ENCODE results near the gene CABCOCO1.

Gene CABCOCO1

DNA sequence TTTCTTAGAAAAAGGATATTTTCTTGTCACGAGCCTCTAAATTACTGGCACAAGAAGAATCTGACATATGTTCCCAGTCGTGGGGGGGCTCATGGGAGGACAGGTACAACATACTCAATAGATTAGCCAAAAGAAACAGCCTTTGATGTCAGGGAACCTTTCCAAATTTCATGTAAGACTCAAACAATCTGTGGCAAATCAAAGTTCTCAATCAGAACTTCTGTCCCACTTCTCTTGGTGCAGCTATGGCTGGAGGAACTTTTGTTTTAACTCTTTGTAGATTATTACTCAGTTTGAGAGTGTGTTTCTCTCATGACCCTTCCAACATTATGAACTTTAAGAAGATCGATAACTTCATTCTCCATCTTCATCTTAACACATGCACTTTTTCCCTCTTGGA lies 124.4 kb downstream of the CABCOCO1 start:
- H3K27me3 Mint-ChIP-seq: peaks cover 17% of the 10 kb centered on the region
- ATAC-seq (replicated peaks; ENCODE audit: extremely low read depth, poor library complexity, severe bottlenecking) (no peak), DNase-seq (ENCODE audit: low spot score in 2 of 2) (no peak)
- H3K36me3 Mint-ChIP-seq (ENCODE audit: insufficient read depth): no peaks in the 10 kb centered on the region
- H3K27ac Mint-ChIP-seq (ENCODE audit: low read depth): no peak overlapping the region
- no peaks in the 10 kb centered on the region for H3K4me1 Mint-ChIP-seq
- no peaks in the 10 kb centered on the region for H3K9me3 Mint-ChIP-seq
- H3K4me3 Mint-ChIP-seq: no peak overlapping the region

DNA sequence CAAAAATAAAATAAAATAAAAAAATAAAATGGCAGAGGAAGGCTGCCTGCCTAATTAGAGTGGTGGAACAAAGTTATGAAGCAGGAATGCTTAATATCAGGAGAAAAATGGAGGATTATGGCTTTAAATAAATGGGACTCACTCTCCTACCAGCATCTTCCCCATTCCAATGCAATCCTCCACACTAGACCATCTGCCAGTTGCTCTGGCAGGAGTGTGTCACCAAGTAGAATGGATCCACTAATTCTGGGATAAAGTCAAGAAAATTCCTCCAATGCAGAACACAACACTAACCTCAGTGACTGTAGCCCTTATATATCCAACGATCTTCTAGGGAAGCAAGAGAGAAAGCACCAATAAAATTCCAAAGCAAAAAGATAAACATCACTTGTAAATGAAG lies 126.3 kb downstream of the CABCOCO1 start:
- no peaks in the 10 kb centered on the region for H3K36me3 Mint-ChIP-seq (ENCODE audit: insufficient read depth)
- DNase-seq (ENCODE audit: low spot score in 2 of 2) (no peak), ATAC-seq (replicated peaks; ENCODE audit: extremely low read depth, poor library complexity, severe bottlenecking) (no peak)
- no peaks in the 10 kb centered on the region for H3K4me1 Mint-ChIP-seq
- H3K27ac Mint-ChIP-seq (ENCODE audit: low read depth): no peak overlapping the region
- H3K9me3 Mint-ChIP-seq: no peaks in the 10 kb centered on the region
- H3K4me3 Mint-ChIP-seq: no peak overlapping the region
- peaks cover 8% of the 10 kb centered on the region for H3K27me3 Mint-ChIP-seq

DNA sequence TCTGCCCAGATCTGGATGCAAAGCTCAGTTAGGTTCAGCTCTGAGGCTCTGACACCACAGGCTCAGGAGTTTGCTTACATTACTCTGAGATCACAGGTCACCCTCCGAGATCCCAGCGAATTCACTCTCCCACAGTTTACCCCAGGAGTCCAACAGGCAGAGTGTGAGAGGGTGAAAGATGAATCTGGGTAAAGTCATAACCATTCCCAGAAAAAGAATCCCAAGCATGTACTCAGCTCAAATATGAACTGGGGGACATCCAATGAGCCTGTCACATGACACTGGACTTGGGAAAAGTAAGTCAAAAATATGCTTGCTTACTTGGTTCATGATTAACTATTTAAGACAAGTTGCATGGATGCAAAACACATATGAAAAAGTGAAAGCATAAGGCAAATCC lies 128.5 kb downstream of the CABCOCO1 start:
- ATAC-seq (replicated peaks; ENCODE audit: extremely low read depth, poor library complexity, severe bottlenecking) (no peak), DNase-seq (ENCODE audit: low spot score in 2 of 2) (no peak)
- Mint-ChIP-seq H3K27me3 (no peaks in the 10 kb centered on the region), H3K4me3 (no peak overlapping the region), H3K27ac (ENCODE audit: low read depth) (no peak overlapping the region), H3K9me3 (no peaks in the 10 kb centered on the region), H3K4me1 (no peaks in the 10 kb centered on the region), H3K36me3 (ENCODE audit: insufficient read depth) (no peaks in the 10 kb centered on the region)

DNA sequence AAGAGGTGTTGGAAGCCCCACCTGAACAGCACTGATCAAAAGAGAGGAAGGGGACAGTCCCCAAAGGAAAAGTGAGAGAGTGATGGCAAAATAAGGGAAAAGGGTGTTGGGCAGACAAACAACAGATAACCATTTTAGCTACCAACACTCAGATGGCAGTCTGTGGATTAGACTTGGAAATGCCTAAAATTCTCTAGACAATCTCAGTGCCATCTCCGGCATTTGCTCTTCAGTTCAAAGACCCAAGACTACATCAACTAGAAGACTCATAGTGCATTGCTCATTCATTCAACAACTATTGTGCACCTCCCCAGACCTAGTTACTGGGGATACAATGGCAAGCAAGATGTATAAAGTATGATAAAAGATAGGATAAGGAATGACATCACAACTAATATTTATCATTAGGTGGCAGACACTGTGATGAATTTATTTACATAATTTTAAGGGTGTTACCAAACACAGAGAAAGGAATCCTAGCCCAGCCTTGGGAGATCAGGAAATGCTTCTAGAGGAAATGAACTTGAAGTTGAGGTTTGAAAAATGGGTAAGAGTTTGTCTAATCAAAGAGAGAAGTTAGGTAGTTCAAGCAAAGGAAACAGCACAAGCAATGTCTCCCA lies 129.5 kb downstream of the CABCOCO1 start:
- Mint-ChIP-seq H3K4me1 (no peaks in the 10 kb centered on the region), H3K27me3 (no peaks in the 10 kb centered on the region), H3K36me3 (ENCODE audit: insufficient read depth) (no peaks in the 10 kb centered on the region), H3K9me3 (no peaks in the 10 kb centered on the region), H3K27ac (ENCODE audit: low read depth) (no peak overlapping the region), H3K4me3 (no peak overlapping the region)
- ATAC-seq (replicated peaks; ENCODE audit: extremely low read depth, poor library complexity, severe bottlenecking) (no peak), DNase-seq (ENCODE audit: low spot score in 2 of 2) (no peak)

DNA sequence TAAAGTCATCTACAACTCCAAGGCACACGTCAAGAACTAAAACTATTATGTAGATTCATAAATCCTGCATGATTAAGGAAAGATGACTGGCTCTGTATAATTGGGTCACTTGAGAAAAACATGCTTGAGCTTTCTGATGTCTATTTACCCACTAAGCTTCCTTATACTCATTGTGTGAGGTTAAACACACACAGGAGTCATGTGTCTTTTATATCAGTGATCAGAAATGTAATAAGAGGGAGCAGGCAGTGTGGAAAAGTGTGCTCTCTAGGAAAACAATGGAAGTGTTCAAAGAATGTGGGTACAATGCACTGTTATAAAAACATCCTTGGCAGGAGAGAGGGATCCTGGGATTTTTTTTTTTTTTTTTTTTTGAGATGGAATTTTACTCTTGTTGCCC lies 130.2 kb downstream of the CABCOCO1 start:
- no peaks in the 10 kb centered on the region for H3K27me3 Mint-ChIP-seq
- H3K27ac Mint-ChIP-seq (ENCODE audit: low read depth): no peak overlapping the region
- ATAC-seq (replicated peaks; ENCODE audit: extremely low read depth, poor library complexity, severe bottlenecking) (no peak), DNase-seq (ENCODE audit: low spot score in 2 of 2) (no peak)
- no peak overlapping the region for H3K4me3 Mint-ChIP-seq
- H3K9me3 Mint-ChIP-seq: no peaks in the 10 kb centered on the region
- H3K4me1 Mint-ChIP-seq: no peaks in the 10 kb centered on the region
- H3K36me3 Mint-ChIP-seq (ENCODE audit: insufficient read depth): no peaks in the 10 kb centered on the region

DNA sequence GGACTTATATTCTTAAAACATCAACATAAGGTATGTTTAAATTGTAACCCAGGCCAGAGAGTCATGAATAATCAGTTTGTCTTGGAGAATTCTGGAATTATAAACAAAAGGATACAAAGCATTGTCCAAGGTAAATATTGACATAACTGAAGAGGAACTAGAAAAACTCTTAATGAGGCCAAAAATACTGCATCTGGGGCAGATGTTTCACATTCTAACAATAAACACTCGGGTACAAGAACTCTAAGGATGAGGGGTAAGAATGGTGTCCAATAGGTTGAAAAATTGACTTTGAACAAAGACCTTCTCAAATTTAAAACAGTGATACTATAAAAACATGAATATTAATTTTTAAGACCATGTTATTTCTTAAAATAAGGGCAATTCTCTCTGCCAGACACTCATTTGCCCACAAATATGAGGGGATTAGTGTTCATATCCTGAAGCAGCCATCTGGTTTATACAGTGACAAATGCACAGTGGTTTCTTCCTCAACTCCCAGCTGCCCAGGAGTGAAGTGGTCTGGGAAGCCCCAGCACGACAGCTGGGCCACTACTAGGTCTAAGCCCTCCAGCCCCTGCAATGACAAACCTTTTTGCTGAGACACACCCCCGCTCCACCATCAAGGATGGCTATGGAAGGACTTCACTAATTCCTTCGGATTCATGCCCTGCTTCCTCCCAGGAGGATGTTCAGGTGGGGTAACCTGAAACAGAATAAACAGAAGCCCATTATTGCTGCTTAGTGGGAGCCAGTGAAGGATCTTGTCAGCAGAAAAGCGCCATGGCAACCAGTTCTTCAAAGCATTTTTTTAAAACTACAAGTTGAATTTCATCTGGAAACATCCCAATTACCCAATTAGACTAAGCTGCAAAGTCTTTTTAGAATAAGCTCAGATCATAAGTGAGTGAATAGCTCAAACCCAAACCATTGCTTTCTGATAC lies 131.3 kb downstream of the CABCOCO1 start:
- Mint-ChIP-seq H3K36me3 (ENCODE audit: insufficient read depth) (no peaks in the 10 kb centered on the region), H3K27me3 (no peaks in the 10 kb centered on the region), H3K27ac (ENCODE audit: low read depth) (no peak overlapping the region), H3K4me3 (no peak overlapping the region), H3K4me1 (no peaks in the 10 kb centered on the region), H3K9me3 (no peaks in the 10 kb centered on the region)
- ATAC-seq (replicated peaks; ENCODE audit: extremely low read depth, poor library complexity, severe bottlenecking): no peak
- no peak for DNase-seq (ENCODE audit: low spot score in 2 of 2)

DNA sequence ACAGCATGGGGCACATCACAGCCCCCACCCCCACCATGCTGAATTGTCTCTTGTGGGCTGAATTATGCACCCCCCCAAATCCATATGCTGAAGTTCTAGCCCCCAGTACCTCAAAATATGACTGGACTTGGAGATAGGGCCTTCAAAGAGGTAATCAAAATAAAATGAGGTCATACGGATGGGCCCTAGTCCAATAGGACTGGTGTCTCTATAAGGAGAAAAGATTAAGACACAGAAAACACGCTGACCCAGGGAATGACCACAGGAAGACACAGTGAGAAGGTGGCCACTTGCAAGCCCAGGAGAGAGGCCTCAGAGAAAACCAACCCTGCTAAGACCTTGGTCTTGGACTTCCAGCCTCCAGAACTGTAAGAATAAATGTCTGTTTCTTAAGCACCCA lies 132.4 kb downstream of the CABCOCO1 start:
- Mint-ChIP-seq H3K36me3 (ENCODE audit: insufficient read depth) (no peaks in the 10 kb centered on the region), H3K27ac (ENCODE audit: low read depth) (no peak overlapping the region), H3K27me3 (no peaks in the 10 kb centered on the region), H3K4me3 (no peak overlapping the region), H3K9me3 (no peaks in the 10 kb centered on the region), H3K4me1 (no peaks in the 10 kb centered on the region)
- ATAC-seq (replicated peaks; ENCODE audit: extremely low read depth, poor library complexity, severe bottlenecking) (no peak), DNase-seq (ENCODE audit: low spot score in 2 of 2) (no peak)

DNA sequence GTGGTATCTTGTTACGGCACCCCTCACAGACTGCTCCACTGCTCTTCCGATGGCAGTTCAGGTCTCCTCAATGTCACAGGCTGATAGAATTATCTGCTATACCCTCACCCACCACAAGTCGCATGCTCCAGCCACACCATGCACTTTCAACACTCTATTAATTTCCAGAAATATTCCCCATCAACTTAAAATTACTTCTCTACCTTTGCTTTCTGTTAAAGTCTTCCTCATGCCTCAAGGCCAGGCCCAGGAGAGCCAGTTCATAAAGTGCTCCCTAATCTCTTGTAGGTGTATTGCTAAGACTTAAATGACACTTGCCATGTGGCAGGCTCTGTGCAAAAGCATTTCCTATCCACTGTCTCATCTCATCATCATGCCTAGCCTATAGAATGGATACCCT lies 132.8 kb downstream of the CABCOCO1 start:
- H3K4me1 Mint-ChIP-seq: no peaks in the 10 kb centered on the region
- H3K4me3 Mint-ChIP-seq: no peak overlapping the region
- ATAC-seq (replicated peaks; ENCODE audit: extremely low read depth, poor library complexity, severe bottlenecking) (no peak), DNase-seq (ENCODE audit: low spot score in 2 of 2) (no peak)
- no peaks in the 10 kb centered on the region for H3K36me3 Mint-ChIP-seq (ENCODE audit: insufficient read depth)
- H3K27ac Mint-ChIP-seq (ENCODE audit: low read depth): no peak overlapping the region
- H3K9me3 Mint-ChIP-seq: no peaks in the 10 kb centered on the region
- no peaks in the 10 kb centered on the region for H3K27me3 Mint-ChIP-seq

DNA sequence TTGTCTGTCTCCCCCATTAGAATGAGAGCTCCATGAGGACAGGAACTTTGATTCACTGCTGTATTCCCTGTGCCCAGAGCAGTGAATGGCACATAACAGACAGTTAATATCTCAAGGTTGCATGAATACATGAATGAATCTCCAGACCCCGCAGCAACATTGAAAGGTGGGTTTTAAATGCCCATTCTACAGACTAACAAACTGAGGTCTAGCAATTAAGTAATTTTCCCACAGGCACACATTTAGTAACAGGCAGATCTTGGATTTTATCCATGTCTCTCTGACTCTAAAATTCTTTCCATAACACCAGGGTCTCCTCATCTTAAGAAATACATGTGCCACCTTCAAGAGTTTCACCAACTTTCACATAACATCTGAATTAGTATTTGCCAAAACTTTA lies 134.1 kb downstream of the CABCOCO1 start:
- Mint-ChIP-seq H3K4me3 (no peak overlapping the region), H3K36me3 (ENCODE audit: insufficient read depth) (no peaks in the 10 kb centered on the region), H3K4me1 (no peaks in the 10 kb centered on the region), H3K27ac (ENCODE audit: low read depth) (no peak overlapping the region), H3K9me3 (no peaks in the 10 kb centered on the region), H3K27me3 (no peaks in the 10 kb centered on the region)
- DNase-seq (ENCODE audit: low spot score in 2 of 2) (no peak), ATAC-seq (replicated peaks; ENCODE audit: extremely low read depth, poor library complexity, severe bottlenecking) (no peak)

DNA sequence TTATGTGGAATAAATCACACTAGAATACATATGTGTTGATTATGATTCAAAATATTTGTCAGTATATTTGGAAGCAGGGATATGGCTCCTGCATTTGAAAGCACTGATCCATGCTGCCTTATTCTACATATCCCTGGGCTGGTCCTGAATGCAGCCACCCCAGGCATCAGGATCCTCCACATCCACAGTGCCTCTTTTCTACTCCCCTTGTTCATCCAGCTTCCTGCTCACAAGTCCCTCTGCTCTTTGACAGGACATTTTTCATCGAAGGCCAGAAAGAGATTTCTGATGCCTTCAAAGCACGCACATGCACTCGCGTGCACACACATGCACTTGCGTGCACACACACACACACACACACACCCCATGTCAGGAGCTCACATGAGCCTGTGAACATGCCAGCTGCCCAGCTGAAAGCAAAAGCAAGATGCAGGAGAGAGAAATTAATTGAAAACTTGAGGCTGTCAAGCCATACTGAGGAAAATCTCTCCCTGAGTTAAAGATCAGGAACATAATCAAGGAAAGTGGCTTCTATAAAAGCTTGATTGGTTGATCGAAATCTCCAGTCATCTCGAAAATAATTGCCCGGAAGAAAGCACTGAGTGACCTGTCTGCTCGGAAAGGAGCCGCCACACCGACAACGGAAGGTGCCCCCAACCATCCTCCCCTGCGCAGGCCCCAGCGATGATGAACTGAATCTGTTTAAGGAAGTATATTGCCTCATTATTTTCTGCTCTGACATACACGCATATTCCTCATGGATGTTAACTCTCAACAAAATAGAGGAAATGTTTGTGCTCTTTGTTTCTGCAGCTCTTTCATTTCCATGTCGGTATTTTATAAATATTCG lies 134.8 kb downstream of the CABCOCO1 start:
- H3K9me3 Mint-ChIP-seq: no peaks in the 10 kb centered on the region
- no peaks in the 10 kb centered on the region for H3K27me3 Mint-ChIP-seq
- no peaks in the 10 kb centered on the region for H3K36me3 Mint-ChIP-seq (ENCODE audit: insufficient read depth)
- no peaks in the 10 kb centered on the region for H3K4me1 Mint-ChIP-seq
- H3K27ac Mint-ChIP-seq (ENCODE audit: low read depth): no peak overlapping the region
- H3K4me3 Mint-ChIP-seq: no peak overlapping the region
- no peak for ATAC-seq (replicated peaks; ENCODE audit: extremely low read depth, poor library complexity, severe bottlenecking)
- no peak for DNase-seq (ENCODE audit: low spot score in 2 of 2)

DNA sequence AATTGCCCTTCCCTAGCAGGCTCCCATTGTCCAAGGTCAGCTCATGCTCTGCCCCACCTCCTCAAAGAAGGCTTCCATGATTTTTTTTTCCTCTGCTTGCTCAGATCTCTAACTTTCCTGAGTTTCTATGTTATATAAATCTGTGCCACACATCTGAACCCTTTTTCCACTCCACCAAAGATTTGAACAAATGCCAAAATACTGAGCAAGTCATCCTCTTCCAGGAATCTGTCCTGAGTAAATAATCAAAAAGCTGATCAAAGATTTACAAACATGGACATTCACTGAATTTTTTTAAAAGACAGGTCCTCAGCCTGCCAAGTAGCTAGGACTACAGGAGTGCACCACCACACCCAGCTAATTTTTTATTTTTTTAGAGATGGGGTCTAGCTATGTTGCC lies 136.0 kb downstream of the CABCOCO1 start:
- no peaks in the 10 kb centered on the region for H3K27me3 Mint-ChIP-seq
- no peak overlapping the region for H3K4me3 Mint-ChIP-seq
- no peaks in the 10 kb centered on the region for H3K9me3 Mint-ChIP-seq
- no peaks in the 10 kb centered on the region for H3K4me1 Mint-ChIP-seq
- DNase-seq (ENCODE audit: low spot score in 2 of 2) (no peak), ATAC-seq (replicated peaks; ENCODE audit: extremely low read depth, poor library complexity, severe bottlenecking) (no peak)
- no peaks in the 10 kb centered on the region for H3K36me3 Mint-ChIP-seq (ENCODE audit: insufficient read depth)
- H3K27ac Mint-ChIP-seq (ENCODE audit: low read depth): no peak overlapping the region

DNA sequence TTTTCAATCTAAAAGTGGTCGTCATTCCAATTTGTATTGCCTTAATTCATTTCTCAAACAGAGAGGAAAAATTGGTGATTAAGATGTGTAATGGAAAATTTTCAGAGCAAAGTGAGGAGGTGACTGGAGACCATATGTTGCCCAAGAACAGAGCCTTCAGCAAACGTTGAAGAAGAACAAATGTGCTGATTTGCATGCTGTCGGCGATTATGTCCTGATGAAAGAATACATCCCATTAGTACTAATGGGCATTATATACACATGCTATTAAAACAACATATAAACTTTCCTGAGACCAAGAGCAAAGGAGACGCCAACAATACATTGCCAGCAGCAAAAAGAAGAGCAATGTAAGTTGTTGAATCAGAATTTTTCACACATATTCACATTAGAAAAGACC lies 138.8 kb downstream of the CABCOCO1 start:
- no peak for ATAC-seq (replicated peaks; ENCODE audit: extremely low read depth, poor library complexity, severe bottlenecking)
- no peak for DNase-seq (ENCODE audit: low spot score in 2 of 2)
- Mint-ChIP-seq H3K27ac (ENCODE audit: low read depth) (no peak overlapping the region), H3K36me3 (ENCODE audit: insufficient read depth) (no peaks in the 10 kb centered on the region), H3K27me3 (no peaks in the 10 kb centered on the region), H3K4me1 (no peaks in the 10 kb centered on the region), H3K9me3 (no peaks in the 10 kb centered on the region), H3K4me3 (no peak overlapping the region)
